Epithelial cell of esophagus (primary cell): ENCODE measurements around the gene GALNT16.
A peak's percentile ranks its signal among the peaks of the same experiment; 100 is the strongest.

ENCODE experiments used
- DNase-seq: peaks from one replicate; pipeline ENCODE4 v3.0.0; 2010; ENCODE audit warnings: low read depth
- H3K4me3 ChIP-seq: 2 replicates; pipeline ENCODE4 v1.5.1; 2011; ENCODE audit warnings: mild to moderate bottlenecking, low read length, control low read depth
- CTCF ChIP-seq: IDR thresholded peaks from 2 replicates; pipeline ENCODE4 v1.5.1; 2011; ENCODE audit warnings: low read depth, mild to moderate bottlenecking, low read length, control low read depth, inconsistent platforms; ENCODE audit not compliant: insufficient read depth; ENCODE audit errors: missing control alignments

Gene GALNT16

GRCh38 chr14:69339426-69339825 lies 79.5 kb downstream of the GALNT16 start:
- no peak overlapping the region for H3K4me3 ChIP-seq
- DNase-seq: no peak
- TF ChIP-seq CTCF: no peak

GRCh38 chr14:69342928-69343525 lies 83.1 kb downstream of the GALNT16 start:
- no peak for TF ChIP-seq CTCF
- no peak overlapping the region for H3K4me3 ChIP-seq
- no peak for DNase-seq

- H3K4me3 ChIP-seq: no peak overlapping the region
- no peak for DNase-seq
- no peak for TF ChIP-seq CTCF
Measured at GRCh38 chr14:69344171-69344570, 84.2 kb downstream of the GALNT16 start.

- no peak overlapping the region for H3K4me3 ChIP-seq
- no peak for TF ChIP-seq CTCF
- no peak for DNase-seq
Measured at GRCh38 chr14:69345402-69345801, 85.4 kb downstream of the GALNT16 start.

GRCh38 chr14:69346710-69347109 lies 86.8 kb downstream of the GALNT16 start:
- peak; percentile 54 for TF ChIP-seq CTCF
- no peak overlapping the region for H3K4me3 ChIP-seq
- DNase-seq: peak; percentile 15

GRCh38 chr14:69349091-69349777 lies 89.3 kb downstream of the GALNT16 start:
- DNase-seq: no peak
- no peak overlapping the region for H3K4me3 ChIP-seq
- TF ChIP-seq CTCF: no peak

GRCh38 chr14:69350892-69351291 lies 90.9 kb downstream of the GALNT16 start:
- no peak overlapping the region for H3K4me3 ChIP-seq
- DNase-seq: no peak
- no peak for TF ChIP-seq CTCF
